Thyroid gland (tissue), 4 donors: ENCODE data around the gene MIA2.

Experiments used
- POLR2A ChIP-seq, 2 donors: fragments of 450-650 bp; IDR thresholded peaks; one replicate each; pipeline ENCODE4 v1.6.1; 2017; ENCODE audit warnings: antibody characterized with exemption in 2 of 2, mild to moderate bottlenecking in 2 of 2, moderate library complexity in 1 of 2
- TF ChIP-seq, protein P1 (sequence below), 6 experiments: fragments of 200-600 bp in 3 of 6; fragments of 450-650 bp in 3 of 6; sonication (generic) in 3 of 6; IDR thresholded peaks; one replicate each; pipeline ENCODE4 v1.5.1; 2016 to 2019; ENCODE audit warnings: antibody characterized with exemption in 6 of 6, mild to moderate bottlenecking in 2 of 6, inconsistent platforms in 1 of 6, moderate library complexity in 1 of 6

DNA sequence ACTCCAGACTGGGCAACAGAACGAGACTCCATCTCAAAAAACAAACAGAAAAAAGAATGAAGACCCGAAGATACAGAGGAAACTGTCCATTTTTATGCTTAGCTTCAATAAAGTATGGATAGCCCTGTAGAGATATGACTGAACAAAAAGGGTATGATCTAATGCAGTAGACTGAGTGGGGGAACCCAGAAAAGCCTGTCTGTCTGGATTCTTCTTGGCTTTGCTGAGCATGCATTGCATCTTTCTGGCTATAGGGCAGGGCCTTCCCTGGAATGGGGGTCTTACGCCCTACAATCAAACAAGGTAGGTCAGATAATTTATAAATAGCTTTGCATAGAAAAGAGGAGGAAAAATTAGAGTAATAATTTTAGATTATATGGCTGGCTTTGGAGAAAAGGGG, 10.1 kb downstream of the MIA2 start:
- TF ChIP-seq POLR2A (IDR thresholded peaks at IDR 0.05): no peak
- TF ChIP-seq, protein P1, sequence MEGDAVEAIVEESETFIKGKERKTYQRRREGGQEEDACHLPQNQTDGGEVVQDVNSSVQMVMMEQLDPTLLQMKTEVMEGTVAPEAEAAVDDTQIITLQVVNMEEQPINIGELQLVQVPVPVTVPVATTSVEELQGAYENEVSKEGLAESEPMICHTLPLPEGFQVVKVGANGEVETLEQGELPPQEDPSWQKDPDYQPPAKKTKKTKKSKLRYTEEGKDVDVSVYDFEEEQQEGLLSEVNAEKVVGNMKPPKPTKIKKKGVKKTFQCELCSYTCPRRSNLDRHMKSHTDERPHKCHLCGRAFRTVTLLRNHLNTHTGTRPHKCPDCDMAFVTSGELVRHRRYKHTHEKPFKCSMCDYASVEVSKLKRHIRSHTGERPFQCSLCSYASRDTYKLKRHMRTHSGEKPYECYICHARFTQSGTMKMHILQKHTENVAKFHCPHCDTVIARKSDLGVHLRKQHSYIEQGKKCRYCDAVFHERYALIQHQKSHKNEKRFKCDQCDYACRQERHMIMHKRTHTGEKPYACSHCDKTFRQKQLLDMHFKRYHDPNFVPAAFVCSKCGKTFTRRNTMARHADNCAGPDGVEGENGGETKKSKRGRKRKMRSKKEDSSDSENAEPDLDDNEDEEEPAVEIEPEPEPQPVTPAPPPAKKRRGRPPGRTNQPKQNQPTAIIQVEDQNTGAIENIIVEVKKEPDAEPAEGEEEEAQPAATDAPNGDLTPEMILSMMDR (IDR thresholded peaks at IDR 0.05): no peak
